NCI-H2171 treated with DMSO at 0.1 percent for 48 hours (cell line): Measurements from ENCODE around the gene MTAP.
"Not testable (repeated sequence)": the region's sequence is repeated elsewhere in the genome, so short reads cannot be mapped to it uniquely, and the experiment has no call there.

Experiments used
- DNase-seq: peaks from one replicate; lab custom pipeline; 2025; lab: John Stamatoyannopoulos, UW

MTAP gene

DNA sequence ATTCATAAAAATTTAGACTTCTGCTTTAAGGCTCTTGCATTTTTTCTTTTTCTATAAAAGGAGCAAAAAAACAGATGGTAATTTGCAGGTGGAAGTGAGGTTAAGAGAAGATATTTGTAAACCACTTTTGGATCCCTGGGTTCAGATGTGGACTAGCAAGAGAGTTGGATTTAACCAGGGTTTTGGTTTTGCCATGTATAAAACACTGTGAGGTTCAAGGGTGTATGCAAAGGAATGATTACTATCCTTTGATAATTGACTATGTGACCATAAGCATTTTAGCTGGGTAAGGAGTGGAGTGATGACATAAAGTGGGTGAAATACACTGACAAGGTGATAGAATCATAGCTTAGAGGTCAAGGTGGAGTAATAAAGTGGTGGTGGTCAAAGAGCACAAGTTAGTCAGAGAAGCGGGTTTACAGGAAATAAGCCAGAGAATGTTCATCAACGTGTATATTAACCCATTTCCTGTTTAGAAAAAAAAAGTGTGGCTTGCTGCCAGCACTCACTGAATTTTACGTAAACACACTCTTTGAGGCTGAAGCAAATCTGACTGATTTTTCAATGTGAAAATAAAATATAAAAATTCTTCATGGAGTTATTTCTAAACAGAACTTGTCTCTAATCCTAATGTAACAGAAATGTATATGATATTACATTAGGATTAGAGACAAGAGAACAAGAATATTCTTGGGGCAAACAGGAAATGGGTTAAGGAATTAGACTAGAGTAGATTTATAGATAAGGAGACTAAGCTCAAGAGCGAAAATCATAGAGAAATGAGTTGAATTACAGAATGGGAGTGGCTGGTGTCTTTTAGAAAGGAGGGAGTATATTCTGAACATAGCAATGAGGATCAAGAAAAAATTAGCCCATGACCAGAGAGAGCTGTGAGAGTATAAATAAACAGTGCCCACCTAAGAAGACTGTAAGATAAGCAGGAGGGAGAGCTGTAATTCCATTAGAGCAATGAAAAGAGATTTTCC lies 117.2 kb downstream of the MTAP start:
- no peak for DNase-seq

DNA sequence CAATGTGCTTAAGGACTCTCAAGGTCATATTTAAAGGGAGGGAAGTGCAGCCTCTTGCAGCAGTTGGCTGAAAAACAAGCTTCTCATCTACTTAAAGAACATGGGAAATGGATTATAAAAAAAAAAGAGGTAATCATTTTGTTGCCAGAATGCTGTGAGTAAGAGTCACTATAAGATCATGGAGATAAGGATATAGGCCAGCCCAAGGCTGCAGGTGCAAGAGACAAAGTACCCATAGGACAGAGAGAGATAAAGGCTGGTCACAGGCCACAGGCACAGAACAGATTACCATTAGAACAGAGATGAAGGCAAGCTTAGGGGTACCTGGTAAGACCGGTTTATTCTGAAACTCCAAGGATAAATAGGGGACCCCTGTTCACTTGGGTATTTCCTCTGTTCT lies 121.3 kb downstream of the MTAP start:
- no peak for DNase-seq

DNA sequence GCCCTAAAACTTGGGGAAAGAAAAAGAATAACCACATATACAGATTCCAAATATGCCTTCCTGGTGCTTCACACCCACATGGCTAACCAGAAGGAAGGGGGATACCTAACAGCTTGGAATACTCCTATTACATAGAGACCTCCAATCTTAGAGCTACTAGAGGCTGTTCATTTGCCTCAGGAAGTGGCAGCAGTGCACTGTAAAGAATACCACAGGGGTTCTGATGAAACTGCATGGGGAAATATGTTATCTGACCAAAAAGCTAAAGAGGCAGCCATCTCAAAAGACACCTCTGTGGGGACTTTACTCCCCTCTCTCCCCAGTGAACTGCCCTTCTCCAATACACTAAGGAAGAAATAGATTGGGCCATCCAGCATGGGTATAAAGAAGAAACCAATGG lies 125.3 kb downstream of the MTAP start:
- DNase-seq, result no peak

DNA sequence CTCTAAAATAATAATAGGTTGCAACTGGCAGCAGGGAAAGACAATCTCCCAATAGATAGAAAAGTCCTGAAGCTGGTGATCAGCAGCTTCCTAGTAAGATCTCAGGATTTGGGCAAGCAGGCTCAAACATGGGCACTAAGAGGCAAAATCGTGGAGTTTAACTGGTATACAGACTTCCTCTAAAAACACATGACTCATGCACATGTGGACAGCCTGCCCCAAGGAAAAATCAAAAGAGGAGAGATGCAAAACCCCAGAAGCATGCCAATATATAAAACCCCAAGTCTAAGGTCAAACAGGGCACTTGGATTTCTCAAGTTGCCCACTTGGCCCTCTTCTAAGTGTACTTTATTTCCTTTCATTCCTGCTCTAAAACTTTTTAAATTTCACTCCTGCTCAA lies 129.0 kb downstream of the MTAP start:
- DNase-seq, result no peak

DNA sequence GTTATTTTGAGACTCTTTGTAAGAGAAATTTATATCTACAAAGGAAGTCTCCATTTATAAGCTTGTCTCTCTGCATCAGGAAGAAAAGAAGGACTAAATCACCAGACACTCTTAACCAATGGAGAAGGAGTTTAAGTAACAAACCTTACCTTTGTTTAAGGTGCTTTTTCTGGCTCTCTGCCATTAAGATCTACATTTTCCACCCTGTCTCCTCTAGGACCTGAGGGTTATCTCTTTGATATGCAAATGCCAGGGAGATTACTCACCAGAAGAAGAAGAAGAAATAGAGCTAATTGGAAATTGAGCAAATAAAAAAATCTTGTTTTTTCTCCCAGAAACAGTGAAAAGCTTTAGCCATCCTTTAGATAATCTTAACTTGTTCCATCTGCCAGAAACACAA lies 130.8 kb downstream of the MTAP start:
- DNase-seq, result no peak

DNA sequence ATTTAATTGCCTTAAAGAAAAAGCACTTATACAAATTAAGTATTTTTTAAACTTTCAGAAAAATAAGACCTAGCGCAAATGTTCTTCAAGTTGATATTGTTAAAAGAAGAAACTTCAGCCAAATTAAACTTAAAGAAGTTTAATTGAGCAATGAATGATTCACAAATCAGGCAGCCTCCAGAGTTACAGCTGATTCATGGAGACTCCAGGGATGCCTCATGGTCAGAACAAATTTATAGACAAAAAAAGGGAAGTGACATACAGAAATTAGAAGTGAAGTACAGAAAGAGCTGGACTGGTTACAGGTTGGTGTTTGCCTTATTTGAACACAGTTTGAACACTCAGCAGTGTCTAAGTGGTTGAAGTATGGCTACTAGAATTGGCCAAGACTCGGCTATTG lies 131.4 kb downstream of the MTAP start:
- DNase-seq, result no peak

DNA sequence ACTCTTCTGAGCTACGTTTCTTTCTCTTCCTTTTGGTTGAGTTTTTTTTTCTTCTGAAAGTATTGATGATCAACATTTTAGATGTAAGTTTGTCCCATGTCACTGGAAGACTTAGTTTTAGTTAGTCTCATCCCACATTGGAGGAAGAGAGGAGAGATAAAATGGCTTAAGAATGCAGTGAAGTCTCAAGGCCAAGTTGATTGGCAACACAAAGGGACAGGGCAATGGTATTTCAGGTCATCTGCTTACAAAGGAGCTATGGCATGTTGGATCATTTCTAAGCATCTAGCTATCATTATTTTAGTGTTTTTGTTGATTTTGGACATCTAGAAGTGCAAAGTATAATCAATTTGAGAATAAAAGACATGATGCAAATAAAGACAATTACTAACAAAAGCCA lies 133.2 kb downstream of the MTAP start:
- no peak for DNase-seq

DNA sequence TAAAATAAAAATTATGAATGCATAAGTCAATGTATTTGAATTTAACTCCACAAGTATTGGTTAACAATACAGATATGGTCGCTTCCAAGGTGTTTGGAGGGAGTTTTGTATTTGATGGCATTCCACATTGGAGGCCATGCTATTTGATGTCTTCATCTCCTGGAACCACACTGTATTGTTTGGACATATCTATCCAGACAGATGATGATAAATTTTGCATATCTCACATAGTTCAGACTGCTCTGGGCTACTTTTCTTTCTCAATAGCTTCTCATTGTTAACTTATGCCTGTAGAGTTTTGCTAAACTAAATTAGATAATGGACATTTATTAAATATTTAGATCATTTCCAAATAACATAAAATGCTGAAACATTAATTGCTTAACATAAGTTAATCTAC lies 133.7 kb downstream of the MTAP start:
- DNase-seq, result no peak

DNA sequence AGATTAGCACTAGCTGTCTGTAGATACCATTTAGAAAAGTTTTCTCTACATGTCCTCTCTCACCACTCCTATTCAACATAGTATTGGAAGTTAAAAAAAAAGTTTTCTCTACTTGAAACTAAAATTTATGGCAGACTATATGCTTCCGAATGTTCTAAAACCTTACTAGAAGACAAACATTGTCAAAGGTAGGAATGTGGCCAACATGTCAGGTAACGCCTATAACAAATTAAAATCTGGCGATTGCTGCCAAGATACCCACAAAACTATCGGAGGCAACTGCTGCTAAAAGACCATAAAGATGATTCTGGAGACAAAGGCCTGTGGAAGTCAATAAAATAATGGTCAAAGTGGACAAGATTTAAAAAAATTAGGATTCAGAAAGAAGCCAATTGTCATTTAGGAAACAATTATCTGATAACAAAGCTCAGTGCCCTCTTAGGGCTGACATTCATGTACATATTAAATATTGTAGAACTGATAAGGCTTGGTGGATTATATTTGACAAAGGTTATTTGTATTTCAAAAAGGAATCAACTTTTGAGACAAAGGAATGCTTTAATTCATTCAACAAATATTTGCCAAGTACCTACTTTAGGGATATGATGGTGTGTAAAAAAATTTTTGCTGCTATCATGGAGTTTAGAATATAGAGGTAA lies 139.0 kb downstream of the MTAP start:
- DNase-seq, result no peak

DNA sequence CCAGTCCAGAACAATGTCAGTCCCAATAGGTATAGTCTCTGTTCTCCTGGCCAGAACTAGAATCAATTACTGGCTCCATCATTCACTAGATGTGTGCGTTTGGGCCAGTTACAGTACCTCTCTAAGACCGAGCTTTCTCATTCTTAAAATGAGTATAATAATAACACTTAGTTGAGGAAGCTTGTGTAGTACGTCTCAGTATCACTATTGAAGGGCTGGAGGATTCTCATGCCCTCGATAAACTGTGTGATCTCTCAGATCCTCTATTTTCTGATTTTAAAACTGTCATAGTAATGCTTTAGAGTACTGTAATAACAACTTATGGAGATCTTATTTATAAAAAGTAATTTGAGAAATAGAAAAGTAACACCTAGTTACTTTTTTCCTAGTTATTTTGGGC lies 141.0 kb downstream of the MTAP start:
- no peak for DNase-seq

DNA sequence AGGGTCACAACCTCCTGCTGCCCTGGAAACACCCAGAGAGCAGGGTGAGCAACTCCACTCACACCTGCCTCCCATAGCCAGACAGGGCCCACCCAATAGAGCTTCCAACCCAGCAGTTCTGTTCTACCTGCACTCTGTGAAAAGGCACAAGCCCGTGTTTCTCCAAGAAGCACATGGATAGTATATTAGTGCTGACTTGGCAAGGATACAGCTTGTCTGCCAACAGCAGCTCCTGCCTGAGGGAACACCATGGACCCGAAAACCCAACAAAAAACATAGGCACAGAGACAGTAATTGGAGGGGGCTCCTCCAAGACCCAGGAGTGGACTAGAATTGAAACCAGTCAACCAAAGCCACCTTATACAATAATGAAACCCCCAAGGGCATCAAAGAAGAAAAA lies 143.2 kb downstream of the MTAP start:
- DNase-seq, result no peak

DNA sequence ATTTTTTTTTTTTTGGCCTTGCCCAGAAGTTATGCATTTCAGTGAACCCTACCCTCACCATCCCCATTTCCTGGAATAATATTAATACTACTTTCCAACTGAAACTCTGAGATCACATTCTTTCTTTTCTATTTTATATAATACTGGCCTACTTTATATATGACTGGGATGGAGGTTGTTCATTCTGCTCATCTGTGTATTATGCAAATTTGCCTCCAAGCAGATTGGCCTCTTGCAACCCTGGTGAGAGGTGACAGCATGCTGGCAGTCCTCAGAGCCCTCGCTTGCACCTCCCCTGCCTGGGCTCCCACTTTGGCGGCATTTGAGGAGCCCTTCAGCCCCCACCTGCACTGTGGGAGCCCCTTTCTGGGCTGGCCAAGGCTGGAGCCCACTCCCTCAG lies 156.4 kb downstream of the MTAP start:
- DNase-seq, result no peak

DNA sequence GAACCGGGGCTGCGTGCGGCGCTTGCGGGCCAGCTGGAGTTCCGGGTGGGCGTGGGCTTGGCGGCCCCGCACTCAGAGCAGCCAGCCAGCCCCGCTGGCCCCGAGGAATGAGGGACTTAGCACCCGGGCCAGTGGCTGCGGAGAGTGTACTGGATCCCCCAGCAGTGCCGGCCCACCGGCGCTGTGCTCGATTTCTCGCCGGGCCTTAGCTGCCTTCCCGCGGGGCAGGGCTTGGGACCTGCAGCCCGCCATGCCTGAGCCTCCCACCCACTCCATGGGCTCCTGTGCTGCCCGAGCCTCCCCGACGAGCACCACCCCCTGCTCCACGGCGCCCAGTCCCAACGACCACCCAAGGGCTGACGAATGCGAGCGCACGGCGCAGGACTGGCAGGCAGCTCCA lies 156.8 kb downstream of the MTAP start:
- not testable (repeated sequence) for DNase-seq

DNA sequence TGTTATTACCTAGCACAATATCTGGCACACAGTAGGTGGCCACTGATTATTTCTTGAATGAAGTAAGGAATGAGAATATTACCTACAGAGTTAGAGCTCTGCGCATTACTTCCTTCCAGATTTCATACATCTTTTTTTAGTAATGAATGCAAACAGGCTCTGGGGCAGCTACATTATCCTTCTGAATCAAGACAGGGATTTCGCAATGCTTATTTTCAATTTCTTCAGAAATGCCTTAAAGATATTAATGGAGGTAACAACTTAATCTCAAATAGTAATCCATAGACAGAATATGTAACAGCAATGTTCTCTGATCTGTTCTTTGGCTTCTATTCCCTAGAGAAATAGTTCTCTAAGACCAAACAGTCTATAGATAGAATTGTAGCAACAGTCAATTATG lies 159.1 kb downstream of the MTAP start:
- DNase-seq, result no peak

DNA sequence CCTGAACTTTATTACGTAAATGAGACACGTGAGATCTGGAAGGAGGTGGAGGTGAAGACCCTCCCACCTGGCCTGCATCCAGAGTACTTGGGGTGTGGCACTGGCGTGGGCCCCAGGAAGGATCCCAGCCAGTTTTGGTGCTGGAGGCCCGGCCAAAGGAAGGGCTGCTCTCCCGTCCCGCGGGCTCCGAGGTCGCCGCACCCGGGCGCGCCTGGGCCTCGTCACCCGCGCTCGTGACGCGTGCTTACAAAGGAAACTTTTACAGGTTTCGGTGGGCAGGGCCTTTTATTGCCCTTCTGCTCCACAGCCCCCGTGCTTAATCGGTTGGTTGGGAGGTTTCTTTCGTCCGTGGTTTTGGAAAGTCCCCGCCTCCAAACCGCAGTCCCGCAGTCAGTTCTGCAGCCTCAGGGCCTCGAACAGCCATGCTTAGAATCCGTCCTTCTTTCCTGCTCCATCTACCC lies 162.5 kb downstream of the MTAP start:
- DNase-seq, result no peak

DNA sequence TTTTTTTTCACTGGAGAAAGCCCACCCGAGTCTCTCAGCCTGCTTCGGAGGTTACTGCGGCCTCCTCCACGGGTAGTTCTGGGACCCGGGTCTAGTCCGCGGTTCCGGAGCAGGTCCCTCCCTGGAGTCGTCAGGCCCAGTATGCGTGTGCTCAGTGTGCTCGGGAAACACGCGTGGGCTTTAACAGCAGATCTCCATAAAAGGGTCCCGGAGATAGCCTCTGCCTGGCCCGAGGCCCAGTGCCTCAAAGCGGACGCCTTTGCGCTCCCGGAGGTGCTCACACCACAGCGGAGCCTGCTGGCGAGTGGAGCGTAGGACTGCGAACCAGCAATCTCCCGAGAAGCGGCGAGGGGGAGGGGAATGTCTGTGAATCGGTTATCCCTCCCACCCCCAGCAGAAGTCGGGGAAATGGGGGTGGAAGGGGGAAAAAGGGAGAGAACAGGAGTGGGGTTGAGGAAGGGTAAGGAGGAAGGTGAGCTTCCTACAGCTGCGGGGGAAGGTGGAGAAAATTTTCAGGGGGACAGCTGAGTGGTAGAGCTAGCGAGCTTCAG lies 163.0 kb downstream of the MTAP start:
- no peak for DNase-seq

DNA sequence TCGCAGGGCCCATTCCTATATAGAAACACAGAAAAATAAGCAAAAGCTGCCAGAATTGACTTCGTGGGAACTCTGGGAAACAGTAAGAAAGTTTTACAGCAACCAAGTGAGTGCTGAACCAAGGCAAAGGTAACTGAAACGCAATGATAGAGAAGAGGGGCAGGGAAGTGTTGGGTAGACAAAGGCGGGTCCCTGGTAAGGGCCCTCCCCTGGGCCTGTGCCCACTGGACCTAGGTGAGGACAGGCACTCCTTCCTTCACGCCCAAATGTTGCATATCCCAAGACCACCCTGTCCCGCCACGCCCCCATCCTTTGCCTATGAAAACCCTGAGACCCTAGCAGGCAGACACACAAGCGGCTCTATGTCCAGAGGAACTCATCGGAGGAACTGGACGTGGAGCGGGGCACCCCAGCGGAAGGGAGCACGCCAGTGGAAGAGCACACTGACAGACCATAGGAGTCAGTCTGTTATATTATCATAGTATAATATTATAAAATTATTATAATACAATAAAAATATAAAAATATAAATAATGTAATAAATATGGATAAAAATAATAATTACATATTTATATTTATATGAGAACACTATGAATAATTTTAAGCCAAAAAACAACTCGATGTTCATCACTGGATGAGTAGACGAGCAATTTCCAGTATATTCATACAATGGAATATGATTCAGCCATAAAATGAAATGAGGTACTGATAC lies 163.9 kb downstream of the MTAP start:
- no peak for DNase-seq

DNA sequence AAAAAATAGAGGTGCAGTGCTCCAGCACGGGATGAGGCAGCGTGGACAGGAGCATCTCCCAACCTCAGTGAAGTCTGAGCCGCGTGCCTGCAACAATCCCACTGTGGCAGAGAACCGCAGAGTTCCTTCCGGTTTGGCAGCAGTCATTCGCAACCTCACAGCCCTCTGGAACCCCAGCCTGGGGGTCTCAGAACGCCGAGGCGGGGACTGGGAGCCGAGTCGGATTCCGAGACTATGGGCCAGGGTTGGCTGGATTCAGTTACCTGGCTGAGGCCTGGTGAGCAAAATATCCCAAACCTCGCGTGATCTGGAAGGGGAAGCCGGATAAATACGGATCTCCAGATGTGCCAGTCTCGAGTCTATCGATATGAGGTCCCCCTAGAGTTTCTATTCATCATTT lies 164.7 kb downstream of the MTAP start:
- no peak for DNase-seq

DNA sequence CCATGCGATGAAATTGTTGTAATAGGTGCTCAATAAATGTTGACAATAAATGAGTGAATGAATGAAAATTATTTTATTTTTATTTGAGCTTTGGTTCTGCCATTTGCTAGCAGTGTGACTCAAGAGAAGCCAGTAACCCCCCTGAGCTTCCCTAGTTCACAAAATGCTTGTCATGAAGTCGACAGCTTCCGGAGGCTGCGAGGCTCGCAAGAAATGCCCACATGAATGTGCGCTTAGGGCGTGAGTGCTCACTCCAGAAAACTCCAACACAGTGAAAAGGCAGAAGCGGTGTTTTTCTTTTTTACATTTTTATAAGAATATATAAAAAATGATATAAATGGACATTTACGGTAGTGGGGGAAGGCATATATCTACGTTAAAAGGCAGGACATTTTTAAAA lies 165.3 kb downstream of the MTAP start:
- DNase-seq, result no peak

DNA sequence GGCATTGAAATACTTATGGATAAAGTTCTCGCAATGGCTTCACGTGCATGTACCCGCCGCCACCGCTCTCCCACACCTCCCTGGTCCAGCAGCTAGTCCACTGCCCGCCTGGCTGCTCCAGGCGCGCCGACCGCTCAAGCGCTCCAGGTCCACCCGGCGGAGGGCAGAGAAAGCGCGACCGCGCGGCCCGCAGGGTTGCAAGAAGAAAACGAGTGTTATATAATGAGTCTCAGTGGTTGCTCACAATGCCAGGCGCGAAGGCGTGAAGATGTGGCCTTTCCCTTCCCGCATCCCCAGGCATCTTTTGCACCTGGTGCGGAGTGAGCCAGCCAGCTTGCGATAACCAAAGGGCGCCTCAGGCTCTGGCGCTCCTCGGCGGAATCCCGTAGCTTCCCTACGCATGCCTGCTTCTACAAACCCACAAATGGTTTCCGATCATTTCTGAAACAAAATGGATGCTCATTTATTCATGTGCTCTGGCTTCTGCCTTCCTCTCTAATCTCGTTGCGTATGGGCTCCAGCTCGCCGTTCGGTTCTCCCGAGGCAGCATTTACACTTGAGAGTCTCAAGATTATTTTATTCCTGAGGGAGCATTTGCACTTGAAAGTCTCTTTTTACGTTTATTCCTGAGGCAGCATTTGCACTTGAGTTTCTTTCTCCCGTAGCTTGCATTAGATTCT lies 166.0 kb downstream of the MTAP start:
- DNase-seq, result no peak

DNA sequence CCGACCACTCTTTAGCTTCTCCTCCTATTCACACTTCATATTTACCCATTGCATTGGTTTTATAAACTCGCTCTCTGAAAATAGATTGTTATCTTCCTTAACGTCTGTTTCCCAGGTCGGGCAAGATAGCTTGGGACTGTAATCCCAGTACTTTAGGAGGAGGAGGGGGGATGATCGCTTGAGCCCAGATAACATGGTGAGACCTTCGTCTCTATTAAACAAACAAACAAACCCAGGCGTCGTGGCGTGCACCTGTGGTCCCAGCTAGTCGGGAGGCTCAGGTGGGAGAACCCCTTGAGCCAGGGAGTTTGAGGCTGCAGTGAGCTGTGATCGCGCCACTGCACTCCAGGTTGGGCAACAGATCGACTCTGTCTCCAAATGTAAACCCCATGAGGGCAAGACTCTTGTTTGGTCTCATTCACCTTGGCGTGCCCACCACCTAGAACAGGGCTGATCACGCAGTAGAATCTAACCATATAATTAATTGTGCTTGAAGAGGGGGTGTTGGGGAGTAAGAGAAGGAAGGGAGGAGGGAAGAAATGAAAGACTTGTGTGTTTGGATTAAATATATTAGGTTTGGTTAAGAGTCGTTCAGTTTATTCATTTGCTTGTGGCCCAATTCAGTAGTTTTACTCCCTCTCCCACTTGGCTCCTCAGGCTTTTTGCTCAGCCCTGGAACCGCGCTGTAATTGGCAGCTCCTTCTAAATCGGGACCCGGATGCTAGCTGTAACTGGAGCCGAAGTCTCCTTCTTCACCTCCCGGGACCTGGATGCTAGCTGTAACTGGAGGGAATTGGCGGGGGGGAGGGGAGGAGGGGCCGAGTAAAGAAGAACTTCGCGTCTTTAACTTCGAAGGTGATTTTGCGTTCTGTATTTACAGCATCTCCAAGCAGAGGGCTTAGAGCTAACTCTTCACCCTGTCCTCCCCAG lies 166.8 kb downstream of the MTAP start:
- no peak for DNase-seq
